GM12872 (cell line): ENCODE data around the gene SPATA24.

Experiments used
- TF ChIP-seq, protein P1 (sequence below): IDR thresholded peaks from 3 replicates; pipeline ENCODE4 v1.5.1; 2011; ENCODE audit warnings: low read depth, mild to moderate bottlenecking, low read length, moderate library complexity; ENCODE audit not compliant: insufficient read depth

The SPATA24 gene

DNA sequence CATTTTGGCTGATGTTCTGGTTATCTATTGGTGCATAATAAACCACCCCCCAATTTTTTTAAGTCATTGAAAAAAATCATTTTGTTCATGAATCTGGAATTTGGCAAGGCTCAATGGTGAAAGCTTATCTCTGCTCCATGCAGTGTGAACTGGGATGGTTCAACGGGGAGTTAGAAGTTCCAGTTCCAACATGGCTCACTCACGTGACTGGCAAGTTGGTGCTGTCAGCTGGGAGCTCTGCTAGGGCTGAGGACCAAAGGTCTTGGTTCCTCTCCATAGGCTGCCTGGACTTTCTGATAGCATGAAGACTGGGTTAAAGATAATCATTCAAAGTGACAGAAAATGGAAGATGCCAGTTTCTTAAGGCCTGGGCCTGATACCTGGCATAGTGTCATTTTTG, 3.1 kb upstream of the SPATA24 start:
- TF ChIP-seq, protein P1, sequence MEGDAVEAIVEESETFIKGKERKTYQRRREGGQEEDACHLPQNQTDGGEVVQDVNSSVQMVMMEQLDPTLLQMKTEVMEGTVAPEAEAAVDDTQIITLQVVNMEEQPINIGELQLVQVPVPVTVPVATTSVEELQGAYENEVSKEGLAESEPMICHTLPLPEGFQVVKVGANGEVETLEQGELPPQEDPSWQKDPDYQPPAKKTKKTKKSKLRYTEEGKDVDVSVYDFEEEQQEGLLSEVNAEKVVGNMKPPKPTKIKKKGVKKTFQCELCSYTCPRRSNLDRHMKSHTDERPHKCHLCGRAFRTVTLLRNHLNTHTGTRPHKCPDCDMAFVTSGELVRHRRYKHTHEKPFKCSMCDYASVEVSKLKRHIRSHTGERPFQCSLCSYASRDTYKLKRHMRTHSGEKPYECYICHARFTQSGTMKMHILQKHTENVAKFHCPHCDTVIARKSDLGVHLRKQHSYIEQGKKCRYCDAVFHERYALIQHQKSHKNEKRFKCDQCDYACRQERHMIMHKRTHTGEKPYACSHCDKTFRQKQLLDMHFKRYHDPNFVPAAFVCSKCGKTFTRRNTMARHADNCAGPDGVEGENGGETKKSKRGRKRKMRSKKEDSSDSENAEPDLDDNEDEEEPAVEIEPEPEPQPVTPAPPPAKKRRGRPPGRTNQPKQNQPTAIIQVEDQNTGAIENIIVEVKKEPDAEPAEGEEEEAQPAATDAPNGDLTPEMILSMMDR: no peak

DNA sequence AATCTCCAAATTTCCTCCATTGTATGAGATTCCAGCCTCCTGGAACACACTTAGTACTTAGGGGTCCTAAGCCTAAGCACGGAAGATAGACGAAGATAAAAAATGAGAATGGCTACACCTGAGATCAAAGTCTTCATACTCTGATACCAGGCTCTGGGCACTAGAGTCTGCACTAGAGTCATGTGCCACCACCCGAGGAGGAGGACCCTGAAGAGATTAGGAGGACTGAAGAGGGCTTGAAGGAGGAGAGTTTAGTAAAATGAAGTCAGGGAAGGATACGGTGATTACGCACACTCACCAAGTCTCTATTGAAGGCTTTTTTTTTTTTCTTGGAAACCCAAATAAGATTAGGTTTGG, 573 bp upstream of the SPATA24 start:
- TF ChIP-seq, protein P1: no peak

DNA sequence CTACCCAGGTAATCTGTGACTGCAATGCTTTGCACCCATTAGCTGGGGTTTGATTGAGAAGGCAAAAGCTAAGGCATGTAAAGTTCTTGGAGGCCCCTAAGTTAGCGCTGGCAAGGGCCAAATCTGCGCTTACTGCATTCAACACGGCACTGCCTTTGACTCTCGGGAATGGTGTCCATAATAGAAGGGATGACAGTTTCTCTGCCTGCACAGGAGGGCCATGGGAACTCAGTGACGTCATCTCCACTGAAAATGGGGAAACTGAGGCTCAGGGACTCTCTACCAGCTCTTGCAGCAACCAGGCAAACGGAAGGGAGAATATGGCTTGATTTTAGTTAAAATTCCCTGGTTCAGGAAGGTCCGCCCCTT, 487 bp downstream of the SPATA24 start:
- TF ChIP-seq, protein P1: no peak

DNA sequence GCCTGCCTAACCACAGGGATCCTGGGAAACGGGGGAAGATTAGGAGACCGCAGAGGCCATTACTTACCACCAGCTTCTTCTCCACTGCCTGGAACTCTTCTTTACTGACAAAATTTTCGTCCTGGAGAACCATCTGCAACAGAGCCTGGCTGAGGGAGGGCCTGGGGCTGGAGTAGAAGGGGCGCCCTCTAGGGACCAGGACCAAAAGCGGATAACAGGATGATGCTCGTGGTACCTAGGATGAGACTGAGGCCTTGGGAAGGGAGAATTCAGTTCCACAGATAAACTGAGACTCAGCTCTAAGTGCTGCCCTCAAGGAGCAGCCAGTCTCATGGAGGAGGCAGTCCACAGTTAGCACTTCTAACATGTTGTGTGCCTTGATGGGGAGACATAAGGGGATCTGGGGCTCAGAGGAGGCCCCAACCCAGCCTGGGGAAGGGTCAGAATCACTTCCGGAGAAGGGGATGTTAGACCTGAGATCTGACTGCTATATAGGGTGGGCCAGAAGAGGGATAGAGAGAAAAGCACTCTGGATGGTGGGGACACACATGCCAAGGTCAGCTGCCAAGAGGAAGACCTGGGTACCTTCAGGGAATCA, 1.2 kb downstream of the SPATA24 start:
- TF ChIP-seq, protein P1: peak; percentile 69

DNA sequence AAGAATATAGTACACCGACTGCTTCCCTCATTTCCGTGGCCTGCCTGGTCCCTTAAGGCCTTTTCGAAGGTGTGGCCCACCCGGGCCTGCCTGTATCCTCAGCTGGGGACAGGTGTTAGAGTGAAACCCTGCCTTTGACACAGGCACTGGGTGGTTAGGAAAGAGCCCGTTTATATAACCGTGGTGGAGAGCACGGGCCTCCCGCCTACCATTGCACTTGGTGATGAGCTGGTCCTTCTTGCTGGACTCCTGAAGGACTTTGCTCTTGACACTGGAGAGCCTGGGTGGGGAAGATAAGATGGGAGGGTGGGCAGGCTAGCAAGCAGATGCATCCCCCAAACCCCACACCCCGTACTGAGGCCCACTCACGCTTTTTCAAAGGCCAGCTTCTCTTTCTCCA, 2.3 kb downstream of the SPATA24 start:
- TF ChIP-seq, protein P1: no peak

DNA sequence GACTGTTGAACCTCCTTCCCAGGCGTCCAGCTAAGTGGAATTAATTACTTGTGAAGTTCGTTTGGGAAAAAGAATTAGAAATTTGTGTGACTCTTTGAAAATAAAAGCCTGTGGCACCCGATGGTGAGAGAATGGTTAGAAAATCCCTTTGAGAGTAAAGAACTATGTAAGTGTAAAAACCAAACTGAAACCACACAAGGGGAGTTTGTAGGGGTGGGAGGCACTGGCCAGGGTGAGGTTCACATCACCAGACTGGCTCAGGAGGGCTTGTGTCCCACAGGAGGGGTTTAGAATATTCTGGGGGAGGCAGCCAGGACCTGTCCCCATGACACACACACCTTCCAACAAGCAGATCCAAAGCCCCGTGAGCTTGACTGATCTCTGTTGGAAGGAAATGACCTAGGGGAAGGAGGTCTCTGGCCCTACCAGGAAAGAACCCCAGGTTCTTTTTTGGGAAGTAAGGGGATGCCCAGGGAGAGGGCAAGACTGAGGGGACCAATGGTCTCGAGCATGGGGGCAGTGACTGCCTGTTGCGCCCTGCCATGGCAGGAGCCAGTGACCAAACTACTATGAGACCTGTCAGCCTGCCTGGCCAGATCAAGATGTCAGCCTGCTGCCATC, 4.3 kb downstream of the SPATA24 start:
- TF ChIP-seq, protein P1: no peak

DNA sequence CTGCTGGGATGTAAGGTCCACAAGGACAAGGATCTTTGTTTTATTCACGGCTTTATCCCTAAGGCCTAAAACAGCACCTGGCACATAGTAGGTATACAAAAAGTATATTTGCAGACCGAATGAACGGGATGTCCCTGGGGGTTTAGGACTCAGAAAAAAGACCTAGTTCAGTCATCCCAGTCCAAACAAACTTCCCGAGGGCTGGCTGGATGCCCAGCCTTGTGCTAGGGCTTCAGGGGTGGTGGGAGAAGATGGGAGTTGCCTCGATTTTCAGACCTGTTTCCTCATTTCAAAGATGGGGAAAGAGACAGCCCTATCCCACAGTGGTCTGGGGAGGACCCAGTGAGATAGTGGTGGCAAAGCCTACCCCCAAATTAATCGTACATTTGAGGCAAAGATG, 6.0 kb downstream of the SPATA24 start:
- TF ChIP-seq, protein P1: no peak
